NCI-H2171 treated with DMSO at 0.1 percent for 48 hours (cell line): ENCODE data around the gene EFCC1.
"Not testable (repeated sequence)": the region's sequence is repeated elsewhere in the genome, so short reads cannot be mapped to it uniquely, and the experiment has no call there.

ENCODE experiments used
- DNase-seq: peaks from one replicate; lab custom pipeline; 2025; lab: John Stamatoyannopoulos, UW

The EFCC1 gene

GRCh38 chr3:129056451-129057173 is 55.5 kb downstream of the EFCC1 start:
- DNase-seq, result no peak

- no peak for DNase-seq
These were observed 56.1 kb downstream of the EFCC1 start for GRCh38 chr3:129057249-129057648.

GRCh38 chr3:129058441-129059200 is 57.5 kb downstream of the EFCC1 start:
- peak; percentile 88 for DNase-seq

GRCh38 chr3:129059311-129059958 is 58.3 kb downstream of the EFCC1 start:
- peak; percentile 15 for DNase-seq

GRCh38 chr3:129060276-129061022 is 59.3 kb downstream of the EFCC1 start, which contains the start of gene GP9:
GP9 (plus strand) TSS chr3:129060779; CDS start chr3:129061740, 961 bp downstream.
- DNase-seq, result no peak

GRCh38 chr3:129061023-129061887 is 60.2 kb downstream of the EFCC1 start:
- peak; percentile 79 for DNase-seq

GRCh38 chr3:129061888-129062834 is 61.1 kb downstream of the EFCC1 start:
- no peak for DNase-seq

GRCh38 chr3:129063091-129063640 is 62.1 kb downstream of the EFCC1 start:
- DNase-seq, result no peak

- peak; percentile 89 for DNase-seq
These were observed 62.9 kb downstream of the EFCC1 start for GRCh38 chr3:129063841-129064482.

GRCh38 chr3:129065016-129065719 is 64.1 kb downstream of the EFCC1 start:
- DNase-seq, result no peak

- no peak for DNase-seq
These were observed 64.6 kb downstream of the EFCC1 start for GRCh38 chr3:129065720-129066073.

GRCh38 chr3:129067719-129068118 is 66.6 kb downstream of the EFCC1 start:
- not testable (repeated sequence) for DNase-seq

GRCh38 chr3:129068291-129068886 is 67.3 kb downstream of the EFCC1 start:
- no peak for DNase-seq

- not testable (repeated sequence) for DNase-seq
These were observed 68.4 kb downstream of the EFCC1 start for GRCh38 chr3:129069313-129070085.

- no peak for DNase-seq
These were observed 69.2 kb downstream of the EFCC1 start for GRCh38 chr3:129070086-129070885.

- DNase-seq, result no peak
These were observed 76.1 kb downstream of the EFCC1 start for GRCh38 chr3:129077222-129077621.
